Hematopoietic multipotent progenitor cell treated with erythropoietin and hydrocortisone succinate and interleukin-3 and kit ligand, for 4 days (in vitro differentiated cells): ENCODE measurements around the gene CRB3.
"Not testable (repeated sequence)": the region's sequence is repeated elsewhere in the genome, so short reads cannot be mapped to it uniquely, and the experiment has no call there.

Experiments
- DNase-seq: peaks from one replicate; pipeline ENCODE4 v3.0.0-alpha.2; 2015

The CRB3 gene

GRCh38 chr19:6498294-6499036, 34.4 kb downstream of the CRB3 start:
- DNase-seq: peak; percentile 78

DNA sequence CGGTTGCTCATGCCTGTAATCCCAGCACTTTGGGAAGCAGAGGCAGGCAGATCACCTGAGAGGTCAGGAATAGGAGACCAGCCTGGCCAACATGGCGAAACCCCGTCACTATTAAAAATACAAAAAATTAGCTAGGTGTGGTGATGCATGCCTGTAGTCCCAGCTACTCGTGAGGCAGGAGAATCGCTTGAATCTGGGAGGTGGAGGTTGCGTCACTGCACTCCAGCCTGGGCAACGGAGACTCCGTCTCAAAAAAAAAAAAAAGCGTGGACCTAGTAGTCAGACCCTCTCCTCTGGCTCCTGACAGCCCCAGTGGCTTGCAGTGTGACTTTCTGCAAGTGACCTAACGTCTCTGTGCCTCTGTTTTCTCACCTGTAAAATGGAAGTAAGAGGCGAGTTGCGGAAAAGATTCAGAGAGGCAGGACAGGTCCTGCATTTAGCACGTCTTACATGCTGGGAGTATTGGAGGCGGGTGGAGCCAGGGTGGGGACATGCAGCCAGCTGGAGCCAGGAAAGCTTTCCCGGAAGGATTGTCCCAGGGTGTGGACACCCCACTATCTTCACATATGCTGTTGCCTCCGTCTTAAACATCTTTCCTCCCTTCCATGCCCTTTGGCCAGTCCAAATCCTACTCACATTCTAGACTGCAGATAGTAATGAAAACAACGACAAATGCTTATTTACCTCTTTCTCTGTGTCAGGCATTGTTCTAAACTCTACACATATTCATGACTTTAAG, 35.1 kb downstream of the CRB3 start:
- DNase-seq: no peak

- no peak for DNase-seq
Observed at GRCh38 chr19:6500837-6501739, 37.0 kb downstream of the CRB3 start.

DNA sequence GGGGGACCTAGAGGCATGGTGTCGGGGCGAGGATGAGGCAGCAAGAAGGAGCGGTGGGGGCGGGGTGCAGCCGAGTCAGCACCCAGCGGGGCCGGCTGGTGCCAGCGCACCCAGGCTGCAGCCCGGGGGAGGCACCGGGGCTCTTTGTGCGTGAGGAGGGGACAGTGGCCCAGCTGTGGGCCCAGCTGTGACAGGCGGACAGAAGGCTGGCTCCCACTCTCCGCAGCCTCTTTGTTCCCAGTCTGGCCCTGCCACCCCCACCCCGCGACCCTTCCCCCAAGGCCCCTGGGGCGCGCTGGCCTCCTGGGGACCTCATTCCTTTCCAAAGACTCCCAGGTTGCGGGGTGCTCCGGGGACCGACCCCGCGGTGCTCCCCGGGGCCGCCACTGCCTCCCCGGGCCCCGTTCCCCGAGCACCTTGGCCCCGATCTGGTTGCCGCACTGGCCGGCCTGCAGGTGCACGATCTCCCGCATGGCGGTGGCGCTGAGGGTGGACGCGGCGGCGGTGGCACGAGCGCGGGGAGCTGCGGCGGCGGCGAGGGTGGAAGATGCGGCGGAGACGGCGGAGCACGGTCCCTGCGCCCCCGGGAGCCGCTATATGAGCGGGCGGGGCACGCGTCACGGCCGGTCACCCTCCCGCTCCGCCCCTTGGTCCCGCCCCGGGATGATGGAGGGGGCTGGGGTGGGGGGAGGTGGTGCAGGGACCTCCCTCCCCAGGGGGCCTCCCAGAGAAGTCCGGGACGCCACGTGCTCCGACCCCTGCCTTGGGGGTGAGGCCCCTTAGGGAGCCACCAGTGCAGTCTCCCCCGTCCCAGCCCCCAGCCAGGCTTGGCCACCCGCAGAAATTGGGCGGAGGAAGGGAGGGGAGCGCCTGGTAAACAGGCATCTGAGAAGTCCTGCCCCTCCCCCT, 37.9 kb downstream of the CRB3 start, which contains the start of gene TUBB4A:
TUBB4A (minus strand) TSS at position 570 of the 909 bp plus-strand sequence; CDS start at position 473, 97 bp downstream.
- peak; percentile 37 for DNase-seq

GRCh38 chr19:6503407-6504201, 39.5 kb downstream of the CRB3 start:
- DNase-seq: no peak

DNA sequence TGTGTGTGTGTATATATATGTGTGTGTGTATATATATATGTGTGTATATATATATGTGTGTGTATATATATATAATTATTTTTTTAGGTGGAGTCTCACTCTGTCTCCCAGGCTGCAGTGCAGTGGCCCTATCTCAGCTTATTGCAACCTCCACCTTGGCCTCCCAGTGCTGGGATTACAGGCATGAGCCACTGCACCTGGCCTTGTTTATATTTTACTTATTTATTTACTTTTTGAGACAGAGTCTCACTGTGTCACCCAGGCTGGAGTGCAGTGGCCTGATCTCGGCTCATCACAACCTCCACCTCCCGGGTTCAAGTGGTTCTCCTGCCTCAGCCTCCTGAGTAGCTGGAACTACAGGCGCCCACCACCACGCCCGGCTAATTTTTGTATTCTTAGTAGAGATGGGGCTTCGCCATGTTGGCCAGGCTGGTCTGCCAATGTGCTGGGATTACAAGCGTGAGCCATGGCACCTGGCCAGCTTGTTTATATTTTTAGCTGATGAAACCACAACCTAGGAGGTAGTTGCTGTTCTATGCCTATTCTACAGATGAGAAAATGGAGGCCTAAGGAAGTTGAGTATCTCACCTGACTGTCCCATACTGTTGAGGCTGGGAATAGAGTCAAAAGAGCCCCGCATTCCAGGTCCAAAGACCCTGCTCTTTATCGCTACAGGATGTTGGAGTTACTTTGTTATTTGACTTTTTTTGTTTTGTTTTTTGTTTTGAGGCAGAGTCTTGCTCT, 44.1 kb downstream of the CRB3 start:
- not testable (repeated sequence) for DNase-seq

DNA sequence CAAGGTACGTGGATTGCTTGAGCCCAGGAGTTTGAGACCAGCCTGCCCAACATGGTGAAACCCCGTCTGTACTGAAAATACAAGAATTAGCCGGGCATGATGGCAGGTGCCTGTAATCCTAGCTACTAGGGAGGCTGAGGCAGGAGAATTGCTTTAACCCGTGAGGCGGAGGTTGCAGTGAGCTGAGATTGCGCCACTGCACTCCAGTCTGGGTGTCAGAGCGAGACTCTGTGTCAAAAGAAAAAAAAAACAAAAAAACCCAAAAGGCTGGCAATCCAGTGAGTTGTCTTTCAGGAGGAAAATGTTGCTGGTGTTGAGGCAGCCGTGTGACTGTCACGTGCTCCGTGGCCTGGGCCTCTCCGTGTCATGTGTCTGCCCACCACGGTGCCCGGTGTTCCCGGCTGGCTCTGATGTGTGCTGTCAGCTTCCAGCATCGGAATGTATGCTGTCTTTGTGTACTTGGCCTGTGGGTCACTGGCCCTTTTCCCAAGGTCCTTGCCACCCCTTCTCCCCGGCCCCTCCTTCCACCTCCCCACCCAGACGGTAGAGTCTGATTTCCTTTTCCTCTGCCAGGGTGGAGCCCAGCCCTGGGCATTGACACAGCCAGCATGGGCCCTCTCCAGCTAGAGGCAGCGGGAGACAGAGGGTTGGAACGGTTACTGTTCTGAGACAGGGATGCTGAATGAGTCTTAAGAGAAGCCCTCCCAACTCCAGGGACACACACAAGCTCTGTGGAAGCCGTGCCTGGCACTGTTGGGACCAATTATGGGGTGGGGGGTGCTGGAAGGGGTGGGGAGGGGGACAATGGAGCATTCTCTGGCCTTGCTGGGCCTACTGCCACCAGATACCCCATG, 45.3 kb downstream of the CRB3 start:
- no peak for DNase-seq

DNA sequence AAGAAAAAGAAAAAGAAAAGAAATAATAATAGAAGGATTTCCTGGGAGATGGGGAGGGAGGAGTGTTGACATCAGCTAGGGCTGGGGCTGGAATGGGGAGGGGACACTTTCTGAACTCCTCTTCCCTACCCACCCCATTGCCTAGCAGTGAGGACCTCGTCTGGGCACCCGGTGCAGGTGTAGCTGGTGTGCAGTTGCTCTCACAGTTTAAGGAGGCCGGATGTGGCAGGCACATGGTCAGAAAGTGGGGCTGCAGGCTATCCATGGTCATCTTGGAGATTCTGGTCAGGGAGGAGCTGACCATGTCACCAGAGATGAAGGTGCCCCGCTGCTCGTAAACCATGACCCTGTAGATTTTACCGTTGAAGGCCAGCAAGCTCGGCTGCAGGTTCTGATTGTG, 46.5 kb downstream of the CRB3 start:
- no peak for DNase-seq

- DNase-seq: no peak
Observed at GRCh38 chr19:6514089-6514488, 50.0 kb downstream of the CRB3 start.

DNA sequence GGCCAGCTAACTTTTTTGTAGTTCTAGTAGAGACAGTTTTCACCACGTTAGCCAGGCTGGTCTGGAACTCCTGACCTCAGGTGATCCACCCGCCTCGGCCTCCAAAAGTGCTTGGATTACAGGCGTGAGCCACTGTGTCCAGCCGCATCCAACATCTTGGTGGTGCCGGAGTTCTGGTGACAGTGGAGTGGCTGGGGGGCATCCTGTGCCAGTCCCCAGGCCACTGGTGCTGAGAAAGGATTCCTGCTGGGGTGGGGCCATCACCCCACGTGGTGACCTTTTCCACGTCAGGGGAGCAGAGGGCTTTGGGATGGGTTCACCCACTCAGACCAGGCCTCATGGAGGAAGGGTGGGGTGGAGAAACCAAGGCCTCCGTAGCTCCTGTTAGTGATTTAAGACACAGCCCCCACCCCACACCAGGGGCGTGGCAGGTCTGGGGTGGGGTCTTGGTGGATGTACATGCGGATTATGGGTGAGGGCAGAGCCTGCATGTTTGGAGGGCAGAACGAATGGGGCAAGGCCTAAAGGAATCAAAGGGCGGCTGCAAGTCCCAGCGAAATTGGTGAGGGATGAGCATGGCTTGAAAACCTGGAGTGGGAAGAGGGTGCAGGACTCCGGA, 51.0 kb downstream of the CRB3 start:
- no peak for DNase-seq

DNA sequence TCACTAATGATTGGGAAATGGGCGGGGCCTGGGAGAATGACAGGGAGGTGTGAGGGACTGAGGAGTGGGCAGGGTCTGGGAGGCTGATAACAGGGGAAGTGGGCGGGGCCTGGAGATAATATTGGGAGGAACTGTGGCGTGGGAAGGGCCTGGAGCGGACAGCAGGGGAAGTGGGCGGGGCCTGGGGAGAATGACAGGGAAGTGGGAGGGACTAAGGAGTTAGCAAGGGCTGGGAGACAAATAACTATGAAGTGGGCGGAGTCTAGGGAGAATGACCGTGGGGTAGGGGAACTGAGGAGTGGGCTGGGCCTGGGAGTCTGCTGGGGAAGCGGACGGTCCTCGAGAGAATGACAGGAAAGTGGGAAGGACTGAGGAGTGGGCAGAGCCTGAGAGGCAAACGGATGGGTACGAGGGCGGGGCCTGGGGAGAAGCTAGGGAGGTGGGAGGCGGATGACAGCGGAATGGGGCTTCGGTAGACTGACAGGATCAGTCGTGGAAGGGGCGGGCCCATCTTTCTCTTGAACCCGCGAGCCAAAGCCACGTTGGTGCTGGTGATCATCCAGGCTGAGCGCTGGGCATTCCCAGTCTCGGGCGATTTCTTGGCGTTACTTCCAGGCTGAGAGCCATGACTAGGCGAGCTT, 52.1 kb downstream of the CRB3 start:
- DNase-seq: peak; percentile 98
